CD4-positive, alpha-beta T cell (primary cell): Measurements from ENCODE around the gene EID3. TPM values are rescaled to one million over a fixed set of nuclear protein-coding genes. Genes with fewer than 3 reads are reported as not detected.

ENCODE experiments used
- ATAC-seq: fragments of 200-7000 bp; cut with Tn5 transposase; one replicate; pipeline ENCODE4 v1.10.0; 2022; ENCODE audit warnings: mild to moderate bottlenecking; ENCODE audit not compliant: poor library complexity
- CTCF ChIA-PET: fragments of 350-600 bp; sonication (Branson Sonifier 250); formaldehyde crosslinking; loops from one replicate; lab custom pipeline; 2021; ENCODE audit warnings: antibody characterized with exemption, inconsistent platforms; lab: Charles Lee
- POLR2A ChIA-PET: fragments of 350-600 bp; sonication (Branson Sonifier 250); formaldehyde crosslinking; loops from one replicate; lab custom pipeline; 2021; ENCODE audit warnings: antibody characterized with exemption, inconsistent platforms; lab: Charles Lee
- DNase-seq, 14 experiments: peaks; one replicate each; pipeline ENCODE4 v3.0.0-alpha.2; 2013 to 2020; ENCODE audit warnings: mixed read lengths in 2 of 14
- H3K27ac ChIP-seq, 2 donors: one replicate each; pipeline versions ENCODE4 v1.5.1 to v1.7.0; 2013; ENCODE audit warnings: low read length in 2 of 2, low read depth in 1 of 2, mild to moderate bottlenecking in 1 of 2
- H3K27me3 ChIP-seq, 2 experiments: 1 replicate in 1 of 2; 2 replicates in 1 of 2; pipeline versions ENCODE4 v1.6.1 to v1.7.0; 2013; ENCODE audit warnings: low read length in 2 of 2, control low read depth in 1 of 2, mild to moderate bottlenecking in 1 of 2, moderate library complexity in 1 of 2; ENCODE audit not compliant: insufficient read depth in 2 of 2, control insufficient read depth in 1 of 2
- H3K36me3 ChIP-seq: one replicate; pipeline ENCODE4 v1.6.1; 2013; ENCODE audit warnings: low read length, control low read depth; ENCODE audit not compliant: insufficient read depth
- H3K4me1 ChIP-seq: one replicate; pipeline ENCODE4 v1.6.1; 2013; ENCODE audit warnings: low read length, control low read depth; ENCODE audit not compliant: insufficient read depth
- H3K4me3 ChIP-seq: one replicate; pipeline ENCODE4 v1.5.1; 2013; ENCODE audit warnings: mild to moderate bottlenecking, low read length, moderate library complexity
- H3K9me3 ChIP-seq, 2 experiments: 1 replicate in 1 of 2; 2 replicates in 1 of 2; pipeline versions ENCODE4 v1.6.1 to v1.7.0; 2013; ENCODE audit warnings: low read length in 2 of 2, mild to moderate bottlenecking in 2 of 2, control low read depth in 1 of 2, moderate library complexity in 1 of 2; ENCODE audit not compliant: control insufficient read depth in 1 of 2, insufficient read depth in 1 of 2
- H3K27ac Mint-ChIP-seq: one replicate; pipeline ENCODE4 v1.8.0; 2020; ENCODE audit warnings: mixed read lengths
- H3K27me3 Mint-ChIP-seq: one replicate; pipeline ENCODE4 v1.8.0; 2021; ENCODE audit warnings: mixed read lengths
- H3K36me3 Mint-ChIP-seq: one replicate; pipeline ENCODE4 v1.8.0; 2021; ENCODE audit warnings: low read depth, mixed read lengths
- H3K4me1 Mint-ChIP-seq: one replicate; pipeline ENCODE4 v1.8.0; 2021; ENCODE audit warnings: low read depth, mixed read lengths
- H3K4me3 Mint-ChIP-seq: one replicate; pipeline ENCODE4 v1.8.0; 2020; ENCODE audit warnings: mild to moderate bottlenecking, mixed read lengths
- H3K9me3 Mint-ChIP-seq: one replicate; pipeline ENCODE4 v1.8.0; 2020; ENCODE audit warnings: mixed read lengths
- CTCF ChIP-seq: fragments of 200-600 bp; IDR thresholded peaks from one replicate; pipeline ENCODE4 v1.8.0; 2022; ENCODE audit warnings: antibody characterized with exemption, mild to moderate bottlenecking
- intact Hi-C, 2 experiments: fragments of 100-400 bp; cut with DNase I in 1 of 2; cut with micrococcal nuclease in 1 of 2; formaldehyde crosslinking; loops; one replicate each; pipeline versions ENCODE4 v1.15.1 to v1.9.0; 2023 to 2025; cut with DNase I, micrococcal nuclease
- total RNA-seq, 174 experiments: library from RNA in 2 of 174; stranded (reverse) in 2 of 174; gene quantifications; one replicate each; pipeline ENCODE4 v1.2.3 and lab custom pipeline; 2021 to 2026

EID3 gene
- total RNA-seq, 2 experiments from 2014 or later = 13.5 to 14.3 TPM

- H3K9me3 Mint-ChIP-seq = no peaks in the 10 kb centered on the region
- Histone ChIP-seq H3K36me3 (peaks cover 33% of the 10 kb centered on the region), H3K27me3 (no peaks in the 10 kb centered on the region), H3K4me3 (no peak overlapping the region), H3K4me1 (no peaks in the 10 kb centered on the region), H3K27ac (no peak overlapping the region), H3K9me3 (no peaks in the 10 kb centered on the region)
- intact Hi-C loops = no loop called here
- POLR2A ChIA-PET = no interaction called here
- CTCF ChIA-PET = no interaction called here
- no peaks in the 10 kb centered on the region for H3K27me3 Mint-ChIP-seq
- peaks cover 57% of the 10 kb centered on the region for H3K36me3 Mint-ChIP-seq
- no peak for TF ChIP-seq CTCF
- no peaks in the 10 kb centered on the region for H3K4me1 Mint-ChIP-seq
- no peak overlapping the region for H3K27ac Mint-ChIP-seq
- no peak for DNase-seq
- ATAC-seq = no peak
- no peak overlapping the region for H3K4me3 Mint-ChIP-seq
These were observed 44.9 kb downstream of the EID3 start for GRCh38 chr12:104348283-104348993.

GRCh38 chr12:104348994-104349494 lies 45.5 kb downstream of the EID3 start:
- no peaks in the 10 kb centered on the region for H3K9me3 ChIP-seq
- H3K4me3 ChIP-seq = no peak overlapping the region
- H3K27ac ChIP-seq = no peak overlapping the region
- CTCF ChIA-PET = no interaction called here
- ATAC-seq (no peak), DNase-seq (no peak)
- H3K36me3 Mint-ChIP-seq = peaks cover 55% of the 10 kb centered on the region
- intact Hi-C loops = no loop called here
- H3K36me3 ChIP-seq = peaks cover 30% of the 10 kb centered on the region
- H3K4me3 Mint-ChIP-seq = no peak overlapping the region
- H3K4me1 Mint-ChIP-seq = no peaks in the 10 kb centered on the region
- TF ChIP-seq CTCF = no peak
- H3K27me3 ChIP-seq = no peaks in the 10 kb centered on the region
- no peaks in the 10 kb centered on the region for H3K9me3 Mint-ChIP-seq
- H3K27me3 Mint-ChIP-seq = no peaks in the 10 kb centered on the region
- no peaks in the 10 kb centered on the region for H3K4me1 ChIP-seq
- no peak overlapping the region for H3K27ac Mint-ChIP-seq
- POLR2A ChIA-PET = no interaction called here

- peaks cover 42% of the 10 kb centered on the region for H3K36me3 Mint-ChIP-seq
- ATAC-seq (no peak), DNase-seq (no peak)
- intact Hi-C loops = no loop called here
- H3K9me3 Mint-ChIP-seq = no peaks in the 10 kb centered on the region
- H3K4me1 ChIP-seq = no peaks in the 10 kb centered on the region
- no peak overlapping the region for H3K27ac Mint-ChIP-seq
- H3K27me3 ChIP-seq = no peaks in the 10 kb centered on the region
- no peak overlapping the region for H3K4me3 ChIP-seq
- TF ChIP-seq CTCF = no peak
- CTCF ChIA-PET = no interaction called here
- no peaks in the 10 kb centered on the region for H3K9me3 ChIP-seq
- no peaks in the 10 kb centered on the region for H3K27me3 Mint-ChIP-seq
- POLR2A ChIA-PET = no interaction called here
- peaks cover 25% of the 10 kb centered on the region for H3K36me3 ChIP-seq
- H3K27ac ChIP-seq = no peak overlapping the region
- no peak overlapping the region for H3K4me3 Mint-ChIP-seq
- no peaks in the 10 kb centered on the region for H3K4me1 Mint-ChIP-seq
These were observed 46.9 kb downstream of the EID3 start for GRCh38 chr12:104350211-104351056.
